GM12878 (cell line): ENCODE measurements around the gene ADAM33.

ENCODE experiments used
- ASH2L ChIP-seq: fragments of 300-600, 200-600 bp; sonication (generic); IDR thresholded peaks from 2 replicates; pipeline ENCODE4 v1.6.1; 2017; ENCODE audit warnings: low read depth, mild to moderate bottlenecking, borderline replicate concordance
- YY1 ChIP-seq: IDR thresholded peaks from 2 replicates; pipeline ENCODE4 v1.6.1; 2011; ENCODE audit warnings: low read depth, mild to moderate bottlenecking, low read length

- TF ChIP-seq ASH2L (no peak), YY1 (no peak)
Measured at GRCh38 chr20:3728354-3728753, 46.5 kb upstream of the ADAM33 start.
